ENCODE results near the gene PPEF1.
A peak's percentile ranks its signal among the peaks of the same experiment; 100 is the strongest.

PPEF1 gene, protein sequence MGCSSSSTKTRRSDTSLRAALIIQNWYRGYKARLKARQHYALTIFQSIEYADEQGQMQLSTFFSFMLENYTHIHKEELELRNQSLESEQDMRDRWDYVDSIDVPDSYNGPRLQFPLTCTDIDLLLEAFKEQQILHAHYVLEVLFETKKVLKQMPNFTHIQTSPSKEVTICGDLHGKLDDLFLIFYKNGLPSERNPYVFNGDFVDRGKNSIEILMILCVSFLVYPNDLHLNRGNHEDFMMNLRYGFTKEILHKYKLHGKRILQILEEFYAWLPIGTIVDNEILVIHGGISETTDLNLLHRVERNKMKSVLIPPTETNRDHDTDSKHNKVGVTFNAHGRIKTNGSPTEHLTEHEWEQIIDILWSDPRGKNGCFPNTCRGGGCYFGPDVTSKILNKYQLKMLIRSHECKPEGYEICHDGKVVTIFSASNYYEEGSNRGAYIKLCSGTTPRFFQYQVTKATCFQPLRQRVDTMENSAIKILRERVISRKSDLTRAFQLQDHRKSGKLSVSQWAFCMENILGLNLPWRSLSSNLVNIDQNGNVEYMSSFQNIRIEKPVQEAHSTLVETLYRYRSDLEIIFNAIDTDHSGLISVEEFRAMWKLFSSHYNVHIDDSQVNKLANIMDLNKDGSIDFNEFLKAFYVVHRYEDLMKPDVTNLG

DNA sequence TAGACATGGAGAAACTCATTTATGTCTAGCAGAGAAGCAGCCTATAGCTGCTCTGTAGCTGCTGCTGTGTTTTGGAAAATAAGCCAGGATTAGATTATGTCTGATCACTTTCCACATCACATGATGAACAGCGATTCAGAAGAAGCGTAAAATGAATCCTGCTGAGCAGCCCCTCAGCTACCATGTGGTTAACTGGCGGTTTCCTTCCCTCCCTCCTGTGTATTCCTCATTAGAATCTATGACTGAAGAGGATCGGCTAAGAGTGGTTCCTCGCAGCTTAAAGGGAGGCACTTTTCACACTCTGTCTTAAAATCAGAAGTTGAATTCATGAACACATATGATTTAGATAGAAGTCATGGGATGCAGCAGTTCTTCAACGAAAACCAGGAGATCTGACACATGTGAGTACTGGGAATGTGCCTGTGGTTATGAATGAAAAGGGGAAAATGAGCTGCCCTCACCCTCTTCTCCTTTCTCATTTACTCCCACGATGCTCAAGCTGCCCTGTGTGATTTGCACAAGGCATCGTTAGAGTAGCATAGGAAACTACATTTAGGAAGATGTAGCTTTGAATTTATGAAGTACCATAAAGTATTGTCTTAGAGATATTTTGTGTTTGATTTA is at the start of gene PPEF1:
TSS of gene PPEF1 (plus strand) at position 220 of the 624 bp plus-strand sequence. CDS start at position 356, 136 bp downstream.
- DNase-seq (ENCODE audit: low spot score): peak; percentile 53

DNA sequence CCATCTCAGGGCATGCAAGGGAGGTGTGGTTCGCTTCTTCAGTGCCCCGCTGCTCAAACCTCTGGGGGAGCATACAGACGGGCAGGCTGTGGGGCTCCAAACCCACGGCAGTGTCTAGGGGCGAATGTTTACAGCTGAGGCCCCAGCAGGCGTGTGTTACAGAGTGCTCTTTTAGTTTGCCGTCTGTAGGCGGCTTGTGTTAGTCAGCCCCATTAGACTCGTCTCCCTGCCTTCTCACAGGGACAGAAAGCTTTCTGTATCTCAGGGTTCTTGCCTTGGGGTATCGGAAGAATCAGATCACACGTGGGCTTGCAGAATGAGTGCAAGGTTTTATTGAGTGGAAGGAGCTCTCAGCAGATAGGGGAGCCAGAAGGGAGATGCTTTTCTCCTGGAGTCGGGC is 46.2 kb upstream of the PPEF1 start:
- no peak for DNase-seq (ENCODE audit: low spot score)

DNA sequence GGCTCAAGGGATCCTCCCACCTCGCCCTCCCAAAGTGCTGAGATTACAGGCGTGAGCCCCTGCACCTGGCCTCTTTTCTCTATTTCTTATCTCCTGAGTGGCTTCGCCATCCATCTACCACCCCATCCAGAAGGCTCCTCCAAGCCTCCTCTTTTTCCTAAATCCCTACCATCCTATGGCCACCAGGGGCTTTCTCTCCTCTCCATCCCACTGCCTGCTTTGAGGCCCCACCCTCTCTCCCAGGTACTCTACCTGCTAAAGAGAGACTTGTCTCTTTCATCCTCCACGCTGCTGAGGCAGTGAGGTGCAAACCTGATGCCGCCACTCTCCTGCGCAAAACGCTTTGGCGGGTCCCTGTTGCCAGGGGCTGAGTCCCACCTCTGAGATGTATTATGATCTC is 42.5 kb upstream of the PPEF1 start:
- DNase-seq (ENCODE audit: low spot score): no peak

DNA sequence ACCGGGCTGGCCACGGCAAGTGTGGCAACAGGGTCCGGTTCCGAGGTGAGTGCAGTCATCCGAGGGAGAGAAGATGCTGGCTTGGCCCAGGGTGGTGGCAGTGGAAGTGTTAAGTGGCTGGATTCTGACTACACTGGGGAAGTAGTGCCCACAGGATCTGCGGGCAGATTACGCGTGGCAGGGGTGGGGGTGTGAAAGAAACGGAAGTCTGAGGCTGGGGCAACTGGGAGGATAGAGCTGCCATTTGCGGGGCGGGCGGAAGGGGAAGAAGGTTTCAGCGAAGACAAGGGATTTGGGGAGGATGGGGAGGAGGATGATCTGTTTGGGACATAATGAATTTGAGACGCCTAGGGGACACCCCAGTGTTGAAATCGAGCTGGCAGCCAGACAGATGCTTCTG is 40.8 kb upstream of the PPEF1 start:
- no peak for DNase-seq (ENCODE audit: low spot score)

DNA sequence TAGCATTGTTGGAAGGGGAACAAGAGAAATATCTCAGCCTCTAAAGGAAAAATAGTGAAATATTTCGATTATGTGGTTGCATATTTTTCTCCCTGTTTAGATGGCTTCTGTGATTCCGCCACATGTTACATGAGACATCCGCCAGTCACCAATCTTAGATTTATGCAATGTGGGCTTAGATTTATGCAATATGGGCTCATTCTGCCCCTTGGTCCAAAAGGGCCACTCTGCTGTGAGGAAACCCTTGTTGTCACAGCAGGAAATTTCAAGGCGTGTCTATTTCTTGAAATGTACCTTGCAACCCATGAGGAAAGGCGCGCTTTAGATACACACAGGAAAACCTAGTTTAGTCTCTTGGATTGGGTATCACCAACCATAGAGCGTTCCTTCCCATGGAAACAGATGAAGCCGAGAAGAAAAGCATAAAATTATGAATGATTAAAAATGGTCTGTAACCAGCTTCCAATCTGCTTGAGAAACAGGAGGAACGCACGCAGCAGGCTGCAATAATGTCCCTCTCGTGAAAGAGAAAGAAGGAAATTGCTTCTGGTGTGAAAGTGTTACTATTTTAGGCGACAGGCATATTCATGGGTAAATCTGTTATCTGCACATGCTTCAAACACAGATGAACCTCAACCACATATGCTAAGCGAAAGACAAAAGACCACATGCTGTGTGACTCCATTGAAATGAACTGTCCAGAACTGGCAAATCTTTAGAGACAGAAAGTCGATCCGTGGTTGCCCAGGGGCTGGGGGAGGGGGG is 39.2 kb upstream of the PPEF1 start:
- no peak for DNase-seq (ENCODE audit: low spot score)

DNA sequence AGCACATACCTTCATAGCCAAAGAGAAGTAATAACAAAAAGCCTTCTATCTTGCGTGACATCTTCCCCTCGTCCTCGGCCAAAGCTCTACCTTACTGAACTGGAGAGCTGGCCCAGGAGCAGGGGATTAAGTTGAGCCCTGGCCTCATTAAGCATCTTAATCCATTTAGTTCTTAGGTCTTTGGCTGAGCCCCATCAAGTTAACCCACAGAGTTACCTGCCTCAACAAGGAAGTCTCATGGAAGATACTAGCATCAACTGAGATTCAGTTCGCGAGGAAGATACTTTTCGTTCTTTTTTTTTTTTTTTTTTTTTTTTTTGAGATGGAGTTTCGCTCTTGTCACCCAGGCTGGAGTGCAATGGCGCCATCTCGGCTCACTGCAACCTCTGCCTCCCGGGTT is 35.4 kb upstream of the PPEF1 start, which contains the start of gene RS1:
TSS of gene RS1 (minus strand) at position 101 of the 400 bp plus-strand sequence. CDS start at position 61, 40 bp downstream.
- peak; percentile 45 for DNase-seq (ENCODE audit: low spot score)

DNA sequence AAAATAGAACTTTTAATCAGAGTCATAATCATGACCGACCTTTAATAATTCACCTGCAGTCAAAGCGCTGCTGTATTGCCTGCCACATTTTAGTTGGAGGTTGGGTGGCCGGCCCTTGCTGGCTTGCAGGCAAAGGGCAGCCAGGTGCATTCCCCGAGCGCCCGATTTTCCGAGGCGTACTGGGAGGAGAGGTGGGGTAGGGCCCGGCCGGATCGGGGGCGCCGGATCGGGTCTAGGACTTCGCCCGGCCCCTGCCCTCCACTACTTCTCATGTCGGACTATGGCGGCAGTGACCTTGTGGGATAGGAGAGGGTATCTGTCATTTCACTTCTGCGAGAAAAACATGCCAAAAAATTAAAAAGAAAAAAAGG is 33.0 kb upstream of the PPEF1 start:
- DNase-seq (ENCODE audit: low spot score): peak; percentile 35

DNA sequence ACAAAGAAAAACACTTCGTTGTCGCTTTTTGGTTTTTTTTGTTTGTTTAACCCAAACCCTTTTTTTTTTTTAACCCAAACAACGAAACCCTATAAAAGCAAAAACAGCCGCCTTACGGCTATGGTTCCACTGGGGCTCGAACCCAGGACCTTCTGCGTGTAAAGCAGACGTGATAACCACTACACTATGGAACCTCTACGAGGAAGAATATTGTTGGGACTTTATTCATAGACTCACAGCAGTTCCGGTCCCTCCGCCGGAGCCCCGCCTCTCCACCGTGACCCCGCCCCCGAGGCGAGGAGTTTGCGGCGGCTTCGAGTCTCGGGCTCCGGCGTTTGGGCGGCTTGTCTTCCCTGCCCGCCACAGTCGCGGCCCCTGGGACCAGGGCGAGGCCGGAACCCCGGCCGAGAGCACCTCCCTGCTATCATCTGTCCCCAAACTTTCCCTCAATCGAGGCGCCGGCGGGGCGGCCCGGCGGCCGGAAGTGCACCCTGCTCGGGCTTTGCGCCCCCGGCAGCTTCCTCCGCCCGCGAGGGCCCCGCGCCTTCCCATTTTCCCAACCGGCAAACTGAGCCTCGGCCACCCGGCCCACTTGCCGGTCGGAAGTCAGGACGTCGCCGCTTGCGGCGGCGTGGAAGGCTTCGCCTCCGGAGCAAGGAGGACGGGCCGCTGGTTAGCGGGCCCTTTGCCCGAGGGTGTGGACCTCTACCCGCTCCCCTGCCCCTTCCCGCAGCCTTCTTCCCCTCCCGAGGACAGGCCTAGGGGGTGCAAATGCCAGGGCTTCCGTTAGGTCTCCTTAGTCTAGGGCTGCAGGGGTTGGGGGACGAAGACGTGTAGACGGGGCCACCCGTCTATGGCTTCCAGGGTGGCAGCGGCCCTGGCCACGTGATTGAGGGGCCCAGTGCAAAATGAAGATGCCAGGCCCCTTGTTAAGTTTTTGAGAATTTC is 32.4 kb upstream of the PPEF1 start:
- peak; percentile 89 for DNase-seq (ENCODE audit: low spot score)

DNA sequence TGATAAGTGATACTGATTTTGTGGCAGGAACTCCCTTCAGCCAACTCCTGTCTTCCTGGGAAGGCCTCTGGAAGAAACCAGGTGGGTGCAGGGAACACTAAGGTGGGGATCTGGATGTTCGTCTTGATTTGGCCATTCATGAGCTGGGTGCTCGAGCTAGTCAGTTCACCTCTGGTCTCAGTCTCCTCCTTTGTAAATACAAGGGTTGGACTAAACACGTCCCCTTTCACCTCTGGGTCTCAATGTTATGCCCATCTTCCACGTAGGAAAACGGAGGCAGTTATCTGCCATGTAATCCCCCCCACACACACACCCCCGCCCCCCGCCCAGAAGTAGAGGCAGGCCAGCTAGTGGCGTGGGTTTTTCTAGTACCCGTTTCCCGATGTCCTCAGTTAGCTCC is 31.4 kb upstream of the PPEF1 start:
- DNase-seq (ENCODE audit: low spot score): no peak

DNA sequence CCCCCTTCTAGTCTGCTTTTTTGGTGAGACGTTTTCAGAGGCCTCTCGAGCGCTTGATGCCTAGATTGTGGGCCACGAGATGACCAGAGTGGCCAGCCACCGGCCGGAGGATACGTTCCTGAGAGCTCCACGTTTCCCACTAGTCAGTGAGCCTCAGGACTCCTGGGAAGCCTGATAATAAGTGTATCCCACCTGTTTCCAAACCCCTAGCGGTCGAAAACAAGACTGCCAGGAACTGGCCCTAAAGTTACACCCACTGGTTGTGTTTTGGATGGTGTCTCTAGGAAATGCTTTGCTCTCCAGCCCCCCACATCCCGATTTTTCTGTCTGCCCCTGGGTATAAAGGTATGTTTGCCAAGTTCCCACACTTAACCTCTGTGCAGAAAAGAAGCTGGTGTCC is 31.0 kb upstream of the PPEF1 start:
- DNase-seq (ENCODE audit: low spot score): peak; percentile 26

DNA sequence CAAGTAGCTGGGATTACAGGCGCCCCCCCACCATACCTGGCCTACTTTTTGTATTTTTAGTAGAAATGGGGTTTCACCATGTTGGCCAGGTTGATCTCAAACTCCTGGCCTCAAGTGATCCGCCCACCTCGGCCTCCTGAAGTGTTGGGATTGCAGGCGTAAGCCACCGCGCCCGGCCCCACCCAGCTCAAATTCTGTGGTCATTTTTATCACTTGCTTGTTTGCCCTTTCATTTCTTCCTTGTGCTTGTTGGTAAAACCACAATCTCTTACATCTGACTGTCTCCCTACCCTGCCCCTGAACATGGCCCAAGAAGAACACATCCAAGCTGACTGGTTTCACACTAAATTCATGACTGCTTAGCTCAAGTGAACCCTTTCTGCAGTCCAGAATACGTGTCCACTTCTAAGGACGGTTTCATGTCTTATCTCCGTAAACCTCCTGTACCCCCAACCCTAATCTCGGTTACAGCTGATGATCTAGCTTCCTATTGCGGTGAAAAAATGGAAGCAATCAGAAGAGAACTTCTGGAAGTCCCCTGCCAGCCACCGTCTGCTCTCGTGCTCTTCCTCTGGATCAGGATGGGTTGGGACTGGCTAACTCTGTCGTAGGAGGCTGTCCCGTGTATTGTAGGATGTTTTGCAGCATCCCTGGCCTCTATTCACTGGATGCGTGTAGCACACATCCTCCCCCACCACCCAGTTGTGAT is 30.1 kb upstream of the PPEF1 start:
- no peak for DNase-seq (ENCODE audit: low spot score)

DNA sequence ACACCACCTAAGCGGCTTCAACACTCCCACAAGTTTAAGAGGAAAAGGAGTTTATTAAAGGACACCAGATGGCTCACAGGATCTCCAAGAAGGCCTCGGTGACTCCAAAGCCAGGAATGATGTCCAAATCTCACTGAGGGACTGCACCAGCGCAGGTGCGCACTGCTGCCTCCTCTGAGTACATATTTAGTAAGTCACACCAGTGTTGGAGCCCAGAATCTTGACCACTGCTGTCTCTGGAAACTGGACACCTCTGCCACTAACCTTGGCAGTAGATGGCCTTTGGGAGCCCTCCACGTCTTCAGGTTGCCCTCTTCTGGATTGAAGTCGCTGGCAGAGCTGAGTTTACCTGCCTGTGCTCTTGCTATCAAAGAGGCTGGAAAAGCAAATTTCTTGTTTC is 25.4 kb upstream of the PPEF1 start:
- no peak for DNase-seq (ENCODE audit: low spot score)

DNA sequence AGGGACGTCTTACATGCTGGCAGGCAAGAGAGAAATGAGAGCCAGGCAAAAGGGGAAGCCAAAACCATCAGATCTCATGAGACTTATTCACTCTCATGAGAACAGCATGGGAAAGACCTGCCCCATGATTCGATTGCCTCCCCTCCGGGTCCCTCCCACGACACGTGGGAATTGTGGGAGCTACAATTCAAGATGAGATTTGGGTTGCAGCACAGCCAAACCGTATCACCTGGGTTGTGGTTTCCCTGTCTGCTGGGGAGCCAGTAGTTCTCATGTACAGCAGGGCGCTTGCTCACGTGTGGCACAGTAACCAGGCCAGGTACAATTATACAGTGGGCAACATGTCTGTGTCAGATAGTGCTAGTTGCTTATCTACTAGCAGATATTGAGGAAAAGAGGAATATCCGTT is 24.5 kb upstream of the PPEF1 start:
- no peak for DNase-seq (ENCODE audit: low spot score)

DNA sequence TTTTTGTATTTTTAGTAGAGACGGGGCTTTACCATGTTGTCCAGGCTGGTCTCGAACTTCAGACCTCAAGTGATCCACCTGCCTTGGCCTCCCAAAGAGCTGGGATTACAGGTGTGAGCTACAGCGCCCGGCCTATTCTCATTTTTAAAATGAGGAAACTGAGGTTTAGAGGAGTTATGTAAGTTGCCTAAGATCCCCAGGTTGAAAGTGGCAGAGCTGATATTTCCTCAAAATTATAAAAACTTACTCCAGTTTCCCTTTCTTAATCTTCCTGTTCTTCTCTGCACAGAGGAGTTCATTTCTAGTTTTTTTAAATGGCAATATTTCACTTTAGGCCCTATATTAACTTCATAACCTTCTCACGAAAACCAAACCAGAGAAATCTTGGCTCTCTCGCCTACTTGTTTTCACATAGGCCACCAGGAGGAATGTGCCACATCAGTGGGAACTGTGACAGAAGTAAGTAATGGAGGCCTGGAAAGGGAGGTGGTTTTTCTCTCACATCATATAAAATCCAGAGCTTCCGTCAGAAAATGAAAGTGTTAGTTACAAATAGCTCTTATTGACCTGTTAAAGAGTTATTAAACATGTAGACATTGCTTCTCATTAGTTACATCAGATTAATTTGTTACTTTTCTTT is 19.5 kb upstream of the PPEF1 start:
- DNase-seq (ENCODE audit: low spot score): no peak

DNA sequence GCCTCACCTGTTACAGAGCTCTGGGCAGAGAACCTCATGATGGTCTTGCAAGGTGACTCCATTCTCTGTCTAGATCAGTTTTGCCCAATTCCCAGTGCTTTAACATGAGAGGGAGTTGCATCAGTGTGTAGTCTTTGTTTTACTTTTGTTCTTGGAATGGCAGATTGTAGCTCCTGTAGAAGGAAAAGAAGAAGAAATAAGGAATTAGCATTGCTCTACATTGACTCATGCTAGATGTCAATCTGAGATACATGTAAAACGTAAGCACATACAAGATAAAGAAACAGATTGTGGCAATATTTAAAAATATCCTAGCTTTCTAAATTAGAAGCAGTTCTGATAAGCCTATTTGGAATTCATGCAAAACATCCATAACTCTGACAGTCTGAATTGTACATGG is 16.0 kb upstream of the PPEF1 start:
- no peak for DNase-seq (ENCODE audit: low spot score)

DNA sequence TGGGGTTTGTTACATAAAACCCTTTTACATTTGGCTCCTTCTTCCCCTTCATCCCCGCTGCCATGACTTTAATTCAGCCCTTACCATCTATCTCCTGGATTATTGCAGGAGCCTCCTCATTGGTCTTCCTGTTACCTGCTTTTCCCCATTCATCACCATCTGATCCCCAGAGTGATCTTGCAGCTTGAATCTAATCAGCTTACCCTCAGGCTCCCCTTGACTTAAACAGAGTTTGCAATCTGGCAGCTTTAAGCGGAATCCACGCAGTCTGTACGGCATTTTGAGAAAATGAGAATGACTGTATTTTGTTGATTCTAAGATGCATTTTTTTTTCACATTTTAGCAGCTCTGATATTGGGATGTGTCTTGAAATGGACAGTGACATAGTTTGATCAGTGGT is 14.9 kb upstream of the PPEF1 start:
- DNase-seq (ENCODE audit: low spot score): peak; percentile 47

DNA sequence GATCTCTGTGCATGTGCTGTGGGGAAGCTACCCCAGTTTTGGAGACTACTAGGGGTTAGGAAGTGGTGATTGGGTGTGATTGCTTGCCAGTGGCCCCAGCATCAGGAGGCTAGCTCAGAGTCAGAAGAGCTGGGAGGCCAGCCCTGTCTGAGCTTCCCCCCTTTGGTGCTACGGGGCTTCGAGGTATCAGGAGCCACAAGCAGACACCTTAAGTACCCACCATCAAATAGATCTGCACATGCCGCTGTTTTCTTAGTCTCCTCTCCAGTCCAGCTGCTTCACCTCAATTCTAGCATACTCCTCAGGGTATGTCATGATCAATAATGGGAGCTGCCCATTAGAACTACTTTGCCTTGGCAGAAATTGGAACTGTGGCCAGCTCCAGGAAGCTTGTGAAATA is 10.8 kb upstream of the PPEF1 start:
- no peak for DNase-seq (ENCODE audit: low spot score)

DNA sequence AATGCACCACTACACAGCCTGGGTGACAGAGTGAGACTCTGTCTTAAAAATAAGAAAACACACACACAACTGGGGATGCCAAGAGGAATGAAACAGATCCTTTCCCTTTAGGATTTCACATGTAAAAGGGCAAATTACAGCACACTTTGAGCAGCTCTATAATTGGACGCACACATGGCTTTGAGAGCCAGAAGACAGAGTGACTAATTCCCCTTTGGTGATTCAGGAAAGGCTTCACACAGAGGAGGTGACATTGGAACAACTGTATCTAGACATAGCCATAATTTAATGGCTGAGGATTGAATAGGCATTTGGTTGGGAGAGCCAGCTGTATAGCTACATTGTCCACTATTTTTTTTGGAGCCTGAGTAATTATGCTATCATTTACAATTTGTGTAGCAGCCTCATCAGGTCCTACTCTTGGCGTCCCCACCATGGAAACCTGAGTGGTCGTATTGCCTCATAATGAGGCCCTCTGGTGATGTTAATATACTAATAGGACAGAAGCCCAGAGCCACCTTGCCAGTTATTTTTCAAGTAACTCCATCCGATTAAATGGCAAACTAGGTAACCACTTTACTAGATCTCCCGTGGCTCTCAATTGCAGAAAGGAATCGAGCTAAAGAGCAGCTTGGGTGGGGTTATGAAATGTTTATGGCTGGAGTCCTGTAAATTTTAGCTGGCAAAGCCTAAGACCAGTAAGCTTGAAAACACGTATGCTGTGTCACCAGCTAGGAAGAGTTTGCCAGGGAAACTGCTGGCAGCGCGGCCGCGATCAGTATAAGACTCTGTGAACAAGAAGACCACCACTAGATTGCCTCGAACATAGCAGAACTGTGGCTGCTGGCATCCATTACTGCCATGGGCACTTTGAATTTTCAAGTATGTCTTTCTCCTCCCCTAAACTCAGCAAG is 8.5 kb upstream of the PPEF1 start:
- DNase-seq (ENCODE audit: low spot score): no peak

Data from D341Med (cell line).